Measurements from ENCODE around the gene PRPF39. TPM values are rescaled to one million over a fixed set of nuclear protein-coding genes. Genes with fewer than 3 reads are reported as not detected.
"Not testable (repeated sequence)": the region's sequence is repeated elsewhere in the genome, so short reads cannot be mapped to it uniquely, and the experiment has no call there.

The PRPF39 gene
- total RNA-seq, 6 experiments from 2014 or later: 18.1 to 22.8 (median 20.4) TPM

DNA sequence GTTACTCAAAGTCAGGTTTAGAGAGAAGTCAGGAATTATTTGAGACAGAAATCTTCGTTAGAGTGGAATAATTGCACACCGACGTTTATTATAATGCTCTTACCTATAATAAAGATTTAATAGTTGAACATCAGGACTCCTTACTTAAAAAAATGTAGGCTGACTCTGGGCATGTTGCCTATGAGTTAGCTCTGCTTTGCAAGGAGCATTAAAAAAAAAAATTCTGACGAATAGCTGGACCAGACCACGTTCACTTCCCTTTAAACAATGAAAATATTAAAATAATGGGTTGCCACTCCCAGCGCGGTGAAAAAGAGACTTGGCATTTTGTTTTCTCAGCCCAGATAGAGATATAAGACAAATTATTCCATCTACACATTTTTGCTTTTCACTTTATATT, 51.2 kb downstream of the PRPF39 start:
- Mint-ChIP-seq H3K36me3 (ENCODE audit: low read depth) (peaks cover 8% of the 10 kb centered on the region), H3K9me3 (no peaks in the 10 kb centered on the region), H3K27ac (peak overlapping the region; percentile 91), H3K27me3 (ENCODE audit: insufficient read depth) (0 out of 2 replicates have a peak, but pooled peaks cover 2% of the 10 kb centered on the region), H3K4me3 (peak overlapping the region; percentile 98), H3K4me1 (ENCODE audit: low read depth) (peaks cover 33% of the 10 kb centered on the region)
- TF ChIP-seq, protein P1, sequence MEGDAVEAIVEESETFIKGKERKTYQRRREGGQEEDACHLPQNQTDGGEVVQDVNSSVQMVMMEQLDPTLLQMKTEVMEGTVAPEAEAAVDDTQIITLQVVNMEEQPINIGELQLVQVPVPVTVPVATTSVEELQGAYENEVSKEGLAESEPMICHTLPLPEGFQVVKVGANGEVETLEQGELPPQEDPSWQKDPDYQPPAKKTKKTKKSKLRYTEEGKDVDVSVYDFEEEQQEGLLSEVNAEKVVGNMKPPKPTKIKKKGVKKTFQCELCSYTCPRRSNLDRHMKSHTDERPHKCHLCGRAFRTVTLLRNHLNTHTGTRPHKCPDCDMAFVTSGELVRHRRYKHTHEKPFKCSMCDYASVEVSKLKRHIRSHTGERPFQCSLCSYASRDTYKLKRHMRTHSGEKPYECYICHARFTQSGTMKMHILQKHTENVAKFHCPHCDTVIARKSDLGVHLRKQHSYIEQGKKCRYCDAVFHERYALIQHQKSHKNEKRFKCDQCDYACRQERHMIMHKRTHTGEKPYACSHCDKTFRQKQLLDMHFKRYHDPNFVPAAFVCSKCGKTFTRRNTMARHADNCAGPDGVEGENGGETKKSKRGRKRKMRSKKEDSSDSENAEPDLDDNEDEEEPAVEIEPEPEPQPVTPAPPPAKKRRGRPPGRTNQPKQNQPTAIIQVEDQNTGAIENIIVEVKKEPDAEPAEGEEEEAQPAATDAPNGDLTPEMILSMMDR (IDR thresholded peaks at IDR 0.05): no peak
- DNase-seq: peak; percentile 36

- peak within 1 kb of the TSS; percentile 98 for H3K4me3 Mint-ChIP-seq
- TF ChIP-seq, protein P1 (IDR thresholded peaks at IDR 0.05): no peak
- peak; percentile 97 for DNase-seq
- peak within 1 kb of the TSS; percentile 91 for H3K27ac Mint-ChIP-seq
- peaks cover 30% of the 10 kb centered on the region for H3K4me1 Mint-ChIP-seq (ENCODE audit: low read depth)
- peaks cover 8% of the 10 kb centered on the region for H3K36me3 Mint-ChIP-seq (ENCODE audit: low read depth)
- no peaks in the 10 kb centered on the region for H3K9me3 Mint-ChIP-seq
- H3K27me3 Mint-ChIP-seq (ENCODE audit: insufficient read depth): 0 out of 2 replicates have a peak, but pooled peaks cover 2% of the 10 kb centered on the region
These were observed 51.9 kb downstream of the PRPF39 start, which contains the start of gene FANCM for GRCh38 chr14:45135659-45136395. Gene FANCM, plus strand, starts transcription at chr14:45135930. Its CDS starts 102 bp downstream, at chr14:45136032.

DNA sequence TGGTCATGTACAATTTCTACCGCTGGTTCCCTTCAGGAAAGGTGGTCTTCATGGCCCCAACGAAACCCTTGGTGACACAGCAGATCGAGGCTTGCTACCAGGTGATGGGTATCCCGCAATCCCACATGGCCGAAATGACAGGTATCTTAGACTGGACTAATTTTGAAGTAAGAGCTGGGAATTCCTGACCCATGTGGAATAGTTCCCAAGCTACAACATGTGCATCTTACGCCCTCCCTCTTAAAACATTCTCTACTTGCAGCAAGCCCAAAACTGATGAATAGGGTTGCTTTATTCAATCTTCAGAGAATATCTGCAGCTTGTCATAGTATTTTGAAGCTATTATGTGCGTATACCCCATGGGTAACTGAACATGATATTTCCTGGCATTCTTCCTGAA, 52.5 kb downstream of the PRPF39 start:
- Mint-ChIP-seq H3K4me1 (ENCODE audit: low read depth) (peaks cover 26% of the 10 kb centered on the region), H3K27ac (peak overlapping the region; percentile 91), H3K36me3 (ENCODE audit: low read depth) (peaks cover 8% of the 10 kb centered on the region), H3K27me3 (ENCODE audit: insufficient read depth) (0 out of 2 replicates have a peak, but pooled peaks cover 2% of the 10 kb centered on the region), H3K4me3 (peak overlapping the region; percentile 98), H3K9me3 (no peaks in the 10 kb centered on the region)
- TF ChIP-seq, protein P1 (IDR thresholded peaks at IDR 0.05): no peak
- no peak for DNase-seq

GRCh38 chr14:45140661-45141187, 56.8 kb downstream of the PRPF39 start:
- H3K9me3 Mint-ChIP-seq: no peaks in the 10 kb centered on the region
- no peak for DNase-seq
- no peak overlapping the region for H3K27ac Mint-ChIP-seq
- H3K4me1 Mint-ChIP-seq (ENCODE audit: low read depth): peaks cover 21% of the 10 kb centered on the region
- peaks cover 7% of the 10 kb centered on the region; the same call in 1 of the 2 replicates for H3K36me3 Mint-ChIP-seq (ENCODE audit: low read depth)
- TF ChIP-seq, protein P1 (IDR thresholded peaks at IDR 0.05): no peak
- no peak overlapping the region for H3K4me3 Mint-ChIP-seq
- no peaks in the 10 kb centered on the region; the same call in 1 of the 2 replicates for H3K27me3 Mint-ChIP-seq (ENCODE audit: insufficient read depth)

- H3K4me1 Mint-ChIP-seq (ENCODE audit: low read depth): peaks cover 20% of the 10 kb centered on the region
- DNase-seq; H3K36me3 Mint-ChIP-seq (ENCODE audit: low read depth); H3K27ac Mint-ChIP-seq; H3K4me3 Mint-ChIP-seq; H3K27me3 Mint-ChIP-seq (ENCODE audit: insufficient read depth); H3K9me3 Mint-ChIP-seq: not testable (repeated sequence)
These were observed 58.2 kb downstream of the PRPF39 start for GRCh38 chr14:45142083-45142482.

GRCh38 chr14:45144658-45145057, 60.7 kb downstream of the PRPF39 start:
- no peaks in the 10 kb centered on the region for H3K9me3 Mint-ChIP-seq
- TF ChIP-seq, protein P1 (IDR thresholded peaks at IDR 0.05): no peak
- no peak overlapping the region for H3K27ac Mint-ChIP-seq
- H3K27me3 Mint-ChIP-seq (ENCODE audit: insufficient read depth): no peaks in the 10 kb centered on the region; the same call in 1 of the 2 replicates
- no peaks in the 10 kb centered on the region for H3K4me1 Mint-ChIP-seq (ENCODE audit: low read depth)
- H3K36me3 Mint-ChIP-seq (ENCODE audit: low read depth): peaks cover 7% of the 10 kb centered on the region; the same call in 1 of the 2 replicates
- DNase-seq: no peak
- H3K4me3 Mint-ChIP-seq: no peak overlapping the region

Measured in HFFc6 (cell line).